ENCODE measurements around the gene OPN1SW.

OPN1SW gene

DNA sequence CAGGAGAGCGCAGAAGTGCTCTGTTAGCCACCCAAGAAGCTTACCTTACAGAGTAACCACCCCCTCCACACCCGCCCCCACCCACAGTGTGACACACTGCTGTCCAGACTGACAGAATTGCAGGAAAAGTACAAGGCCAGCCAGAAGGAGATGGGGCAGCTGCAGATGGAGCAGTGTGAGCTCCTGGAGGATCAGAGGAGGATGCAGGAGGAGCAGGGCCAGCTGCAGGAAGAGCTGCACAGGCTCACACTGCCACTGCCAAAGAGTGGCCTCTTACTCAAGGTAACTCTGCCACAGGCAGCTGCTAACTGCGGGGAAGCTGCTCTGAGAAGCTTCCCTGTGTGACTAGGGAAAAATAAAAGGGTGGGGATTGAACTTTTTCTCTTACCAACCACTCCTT is 33.8 kb upstream of the OPN1SW start:
- Histone ChIP-seq H3K4me3 (ENCODE audit: insufficient read depth, low read depth, low read length, poor library complexity, severe bottlenecking) (no peak overlapping the region), H3K4me1 (ENCODE audit: control insufficient read depth, insufficient read depth, low read length, poor library complexity, severe bottlenecking) (no peaks in the 10 kb centered on the region), H3K27ac (ENCODE audit: insufficient read depth, low read length, poor library complexity, severe bottlenecking) (no peak overlapping the region), H3K36me3 (ENCODE audit: control insufficient read depth, insufficient read depth, low read length) (no peaks in the 10 kb centered on the region), H3K27me3 (replicated peaks; ENCODE audit: control insufficient read depth, insufficient read depth, low read length, poor library complexity, severe bottlenecking) (no peaks in the 10 kb centered on the region), H3K9me3 (ENCODE audit: control insufficient read depth, low read length) (no peaks in the 10 kb centered on the region)
- DNase-seq: no peak

DNA sequence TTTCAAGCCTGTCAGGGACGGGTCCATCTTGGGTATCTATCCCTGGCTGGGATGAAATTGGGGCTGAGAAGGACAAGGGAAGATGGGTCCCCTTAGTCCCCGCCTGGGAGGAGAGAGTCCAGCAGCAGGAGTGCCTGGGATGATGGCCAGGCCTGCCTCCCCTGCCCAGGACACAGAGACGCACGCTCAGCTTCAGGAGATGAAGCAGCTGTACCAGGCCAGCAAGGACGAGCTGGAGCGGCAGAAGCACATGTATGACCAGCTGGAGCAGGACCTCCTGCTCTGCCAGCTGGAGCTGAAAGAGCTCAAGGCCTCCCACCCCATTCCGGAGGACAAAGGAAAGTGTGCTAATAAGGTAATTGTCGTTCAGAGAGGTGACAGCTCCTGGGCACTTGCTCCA is 31.6 kb upstream of the OPN1SW start:
- Histone ChIP-seq H3K36me3 (ENCODE audit: control insufficient read depth, insufficient read depth, low read length) (no peaks in the 10 kb centered on the region), H3K27ac (ENCODE audit: insufficient read depth, low read length, poor library complexity, severe bottlenecking) (no peak overlapping the region), H3K27me3 (replicated peaks; ENCODE audit: control insufficient read depth, insufficient read depth, low read length, poor library complexity, severe bottlenecking) (no peaks in the 10 kb centered on the region), H3K4me3 (ENCODE audit: insufficient read depth, low read depth, low read length, poor library complexity, severe bottlenecking) (no peak overlapping the region), H3K9me3 (ENCODE audit: control insufficient read depth, low read length) (no peaks in the 10 kb centered on the region), H3K4me1 (ENCODE audit: control insufficient read depth, insufficient read depth, low read length, poor library complexity, severe bottlenecking) (no peaks in the 10 kb centered on the region)
- DNase-seq: no peak

DNA sequence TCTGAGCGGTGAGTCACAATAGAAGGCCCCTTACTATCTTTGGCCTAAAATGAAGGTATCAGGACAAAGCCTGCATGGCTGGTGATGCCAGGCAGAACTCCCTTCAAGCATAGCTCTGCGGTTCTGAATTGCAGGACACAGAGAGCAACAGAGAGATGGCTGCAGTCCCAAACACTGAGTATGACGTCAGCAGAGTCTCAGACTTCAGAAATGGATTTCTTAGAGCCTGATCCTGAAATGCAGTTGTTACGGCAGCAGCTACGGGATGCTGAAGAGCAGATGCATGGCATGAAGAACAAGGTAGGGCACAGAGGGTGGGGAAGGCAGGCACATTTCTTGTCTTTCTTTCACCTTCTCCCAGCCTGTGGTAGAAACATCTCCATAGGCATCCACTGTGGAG is 29.6 kb upstream of the OPN1SW start:
- no peaks in the 10 kb centered on the region for H3K36me3 ChIP-seq (ENCODE audit: control insufficient read depth, insufficient read depth, low read length)
- H3K4me3 ChIP-seq (ENCODE audit: insufficient read depth, low read depth, low read length, poor library complexity, severe bottlenecking): no peak overlapping the region
- H3K27ac ChIP-seq (ENCODE audit: insufficient read depth, low read length, poor library complexity, severe bottlenecking): no peak overlapping the region
- H3K9me3 ChIP-seq (ENCODE audit: control insufficient read depth, low read length): no peaks in the 10 kb centered on the region
- DNase-seq: no peak
- no peaks in the 10 kb centered on the region for H3K27me3 ChIP-seq (replicated peaks; ENCODE audit: control insufficient read depth, insufficient read depth, low read length, poor library complexity, severe bottlenecking)
- no peaks in the 10 kb centered on the region for H3K4me1 ChIP-seq (ENCODE audit: control insufficient read depth, insufficient read depth, low read length, poor library complexity, severe bottlenecking)

DNA sequence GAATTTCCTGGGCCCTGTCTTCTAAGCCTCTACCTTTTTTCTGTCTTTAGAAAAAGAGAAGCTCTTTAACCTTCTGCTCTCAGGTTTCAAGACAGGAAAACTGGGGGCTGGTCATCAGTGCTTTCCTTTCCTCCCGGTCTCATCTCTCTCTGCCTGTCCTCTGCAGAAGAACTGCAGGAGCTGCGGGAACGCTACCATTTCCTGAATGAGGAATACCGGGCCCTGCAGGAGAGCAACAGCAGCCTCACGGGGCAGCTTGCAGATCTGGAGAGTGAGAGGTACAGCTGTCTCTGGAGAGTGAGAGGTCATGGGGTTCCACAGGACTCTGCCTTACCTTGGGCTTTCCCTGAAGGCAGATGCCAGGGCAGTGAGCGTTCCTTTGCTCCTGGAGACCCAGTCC is 28.9 kb upstream of the OPN1SW start:
- Histone ChIP-seq H3K36me3 (ENCODE audit: control insufficient read depth, insufficient read depth, low read length) (no peaks in the 10 kb centered on the region), H3K4me1 (ENCODE audit: control insufficient read depth, insufficient read depth, low read length, poor library complexity, severe bottlenecking) (no peaks in the 10 kb centered on the region), H3K27me3 (replicated peaks; ENCODE audit: control insufficient read depth, insufficient read depth, low read length, poor library complexity, severe bottlenecking) (no peaks in the 10 kb centered on the region), H3K4me3 (ENCODE audit: insufficient read depth, low read depth, low read length, poor library complexity, severe bottlenecking) (no peak overlapping the region), H3K27ac (ENCODE audit: insufficient read depth, low read length, poor library complexity, severe bottlenecking) (no peak overlapping the region), H3K9me3 (ENCODE audit: control insufficient read depth, low read length) (no peaks in the 10 kb centered on the region)
- no peak for DNase-seq

DNA sequence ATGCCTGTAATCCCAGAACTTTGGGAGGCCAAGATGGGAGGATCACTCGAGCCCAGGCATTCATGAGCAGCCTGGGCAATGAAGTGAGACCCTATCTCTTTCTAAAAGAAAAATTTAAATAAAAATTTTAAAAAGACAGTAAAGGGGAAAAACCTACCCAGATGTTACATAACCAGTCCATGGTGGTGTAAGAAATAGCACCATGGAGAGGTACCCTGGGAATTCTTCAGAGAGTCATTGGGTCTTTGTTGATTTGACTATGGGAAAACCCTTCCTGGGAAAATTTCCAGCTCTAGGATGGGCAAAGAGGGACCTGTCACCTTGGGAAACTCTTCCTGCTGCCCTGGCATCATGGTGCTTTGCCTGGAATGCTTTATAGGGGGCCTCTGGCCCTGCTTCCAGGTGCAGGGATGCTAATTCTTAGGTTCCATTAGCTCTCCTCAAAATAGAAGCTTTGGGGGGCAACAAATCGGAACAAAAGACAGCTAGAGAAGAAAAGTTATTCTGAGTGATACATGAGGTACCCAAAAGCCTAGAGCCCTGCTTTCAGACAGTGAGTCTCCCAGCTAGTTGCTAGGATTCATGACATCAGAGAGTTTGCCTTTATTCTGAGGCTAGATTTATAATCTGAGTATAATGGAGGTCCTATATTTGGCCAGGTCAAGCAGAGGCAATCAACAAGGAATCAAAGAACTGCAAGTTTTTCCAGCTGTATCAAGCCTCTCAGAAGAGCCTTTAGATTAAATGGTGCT is 26.2 kb upstream of the OPN1SW start:
- Histone ChIP-seq H3K36me3 (ENCODE audit: control insufficient read depth, insufficient read depth, low read length) (no peaks in the 10 kb centered on the region), H3K27me3 (replicated peaks; ENCODE audit: control insufficient read depth, insufficient read depth, low read length, poor library complexity, severe bottlenecking) (no peaks in the 10 kb centered on the region), H3K4me1 (ENCODE audit: control insufficient read depth, insufficient read depth, low read length, poor library complexity, severe bottlenecking) (no peaks in the 10 kb centered on the region), H3K9me3 (ENCODE audit: control insufficient read depth, low read length) (no peaks in the 10 kb centered on the region), H3K4me3 (ENCODE audit: insufficient read depth, low read depth, low read length, poor library complexity, severe bottlenecking) (no peak overlapping the region), H3K27ac (ENCODE audit: insufficient read depth, low read length, poor library complexity, severe bottlenecking) (no peak overlapping the region)
- DNase-seq: no peak

DNA sequence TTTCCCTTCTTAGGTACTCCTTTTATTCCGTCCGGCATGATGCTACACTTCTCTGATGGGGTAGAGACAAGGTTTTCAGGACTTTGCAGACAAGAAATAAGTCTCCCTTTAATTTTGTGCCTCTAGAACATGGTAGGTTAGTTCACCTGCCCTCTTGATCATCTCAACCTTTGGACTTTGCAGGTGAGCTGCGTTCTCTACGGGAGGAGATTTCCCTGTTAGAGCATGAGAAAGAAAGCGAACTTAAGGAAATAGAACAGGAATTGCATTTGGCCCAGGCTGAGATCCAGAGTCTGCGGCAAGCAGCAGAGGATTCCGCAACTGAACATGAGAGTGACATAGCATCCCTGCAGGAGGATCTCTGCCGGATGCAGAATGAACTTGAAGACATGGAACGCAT is 25.4 kb upstream of the OPN1SW start:
- H3K27ac ChIP-seq (ENCODE audit: insufficient read depth, low read length, poor library complexity, severe bottlenecking): no peak overlapping the region
- H3K4me1 ChIP-seq (ENCODE audit: control insufficient read depth, insufficient read depth, low read length, poor library complexity, severe bottlenecking): no peaks in the 10 kb centered on the region
- no peaks in the 10 kb centered on the region for H3K27me3 ChIP-seq (replicated peaks; ENCODE audit: control insufficient read depth, insufficient read depth, low read length, poor library complexity, severe bottlenecking)
- H3K9me3 ChIP-seq (ENCODE audit: control insufficient read depth, low read length): no peaks in the 10 kb centered on the region
- no peaks in the 10 kb centered on the region for H3K36me3 ChIP-seq (ENCODE audit: control insufficient read depth, insufficient read depth, low read length)
- no peak overlapping the region for H3K4me3 ChIP-seq (ENCODE audit: insufficient read depth, low read depth, low read length, poor library complexity, severe bottlenecking)
- no peak for DNase-seq

DNA sequence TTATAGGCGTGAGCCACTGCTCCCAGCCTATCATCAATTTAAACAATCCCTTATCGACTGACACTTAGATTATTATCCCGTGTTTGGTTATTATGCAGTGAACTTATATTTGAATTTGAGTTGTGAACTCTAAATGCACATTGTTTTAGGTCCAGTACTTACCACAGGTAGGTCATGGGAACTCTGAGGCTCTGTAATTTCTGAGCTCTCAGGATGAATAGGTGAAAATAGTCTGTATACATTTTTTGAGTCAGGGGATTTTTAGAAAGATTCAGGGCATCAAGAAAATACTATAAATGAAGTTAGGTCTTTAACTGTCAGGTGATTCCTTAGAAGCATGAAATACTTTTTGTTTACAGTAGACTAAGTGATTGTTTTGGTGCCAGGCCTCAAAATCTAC is 25.0 kb upstream of the OPN1SW start:
- Histone ChIP-seq H3K27me3 (replicated peaks; ENCODE audit: control insufficient read depth, insufficient read depth, low read length, poor library complexity, severe bottlenecking) (no peaks in the 10 kb centered on the region), H3K4me3 (ENCODE audit: insufficient read depth, low read depth, low read length, poor library complexity, severe bottlenecking) (no peak overlapping the region), H3K27ac (ENCODE audit: insufficient read depth, low read length, poor library complexity, severe bottlenecking) (no peak overlapping the region), H3K9me3 (ENCODE audit: control insufficient read depth, low read length) (no peaks in the 10 kb centered on the region), H3K36me3 (ENCODE audit: control insufficient read depth, insufficient read depth, low read length) (no peaks in the 10 kb centered on the region), H3K4me1 (ENCODE audit: control insufficient read depth, insufficient read depth, low read length, poor library complexity, severe bottlenecking) (no peaks in the 10 kb centered on the region)
- no peak for DNase-seq

DNA sequence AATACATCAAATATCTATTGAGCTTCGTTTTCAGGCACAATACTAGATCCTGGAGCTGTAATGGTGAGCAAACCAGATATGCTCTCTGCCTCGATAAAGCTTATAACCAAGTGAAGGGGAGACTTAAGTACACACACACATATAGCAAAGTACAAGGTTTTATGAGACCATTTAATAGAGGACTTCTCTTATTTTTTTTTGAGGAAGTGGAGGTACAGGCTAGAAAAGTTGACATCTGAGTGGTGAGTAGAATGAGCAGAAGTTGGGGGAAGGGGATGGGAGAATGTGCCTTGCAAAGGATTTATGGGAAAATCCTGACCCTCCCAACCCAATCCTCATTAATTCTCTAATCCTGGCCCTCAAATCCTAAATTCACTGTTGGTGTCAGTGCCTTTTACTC is 23.9 kb upstream of the OPN1SW start:
- no peaks in the 10 kb centered on the region for H3K9me3 ChIP-seq (ENCODE audit: control insufficient read depth, low read length)
- H3K4me3 ChIP-seq (ENCODE audit: insufficient read depth, low read depth, low read length, poor library complexity, severe bottlenecking): no peak overlapping the region
- H3K4me1 ChIP-seq (ENCODE audit: control insufficient read depth, insufficient read depth, low read length, poor library complexity, severe bottlenecking): no peaks in the 10 kb centered on the region
- no peak for DNase-seq
- no peaks in the 10 kb centered on the region for H3K36me3 ChIP-seq (ENCODE audit: control insufficient read depth, insufficient read depth, low read length)
- H3K27ac ChIP-seq (ENCODE audit: insufficient read depth, low read length, poor library complexity, severe bottlenecking): no peak overlapping the region
- H3K27me3 ChIP-seq (replicated peaks; ENCODE audit: control insufficient read depth, insufficient read depth, low read length, poor library complexity, severe bottlenecking): no peaks in the 10 kb centered on the region

DNA sequence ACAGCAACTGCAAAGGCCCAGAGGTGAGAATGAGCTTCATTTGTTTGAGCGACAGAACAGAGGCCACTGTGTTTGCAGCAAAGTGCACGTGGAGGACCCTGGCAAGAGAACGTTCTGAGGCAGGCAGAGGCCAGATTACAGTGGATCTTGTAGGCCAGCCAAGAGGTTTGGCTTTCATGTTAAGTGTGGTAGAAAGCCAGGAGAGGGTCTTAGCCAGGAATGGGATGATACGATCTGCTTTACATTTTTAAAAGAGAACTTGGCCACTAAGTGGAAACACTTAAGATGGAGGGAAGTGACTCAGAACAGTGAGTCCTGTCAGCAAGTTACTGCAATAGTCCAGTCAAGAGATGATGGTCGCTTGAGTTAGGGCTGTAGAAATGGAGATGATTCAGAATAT is 20.7 kb upstream of the OPN1SW start:
- H3K27me3 ChIP-seq (replicated peaks; ENCODE audit: control insufficient read depth, insufficient read depth, low read length, poor library complexity, severe bottlenecking): no peaks in the 10 kb centered on the region
- H3K9me3 ChIP-seq (ENCODE audit: control insufficient read depth, low read length): no peaks in the 10 kb centered on the region
- H3K27ac ChIP-seq (ENCODE audit: insufficient read depth, low read length, poor library complexity, severe bottlenecking): no peak overlapping the region
- H3K4me3 ChIP-seq (ENCODE audit: insufficient read depth, low read depth, low read length, poor library complexity, severe bottlenecking): no peak overlapping the region
- no peak for DNase-seq
- H3K36me3 ChIP-seq (ENCODE audit: control insufficient read depth, insufficient read depth, low read length): no peaks in the 10 kb centered on the region
- H3K4me1 ChIP-seq (ENCODE audit: control insufficient read depth, insufficient read depth, low read length, poor library complexity, severe bottlenecking): peaks cover 8% of the 10 kb centered on the region

DNA sequence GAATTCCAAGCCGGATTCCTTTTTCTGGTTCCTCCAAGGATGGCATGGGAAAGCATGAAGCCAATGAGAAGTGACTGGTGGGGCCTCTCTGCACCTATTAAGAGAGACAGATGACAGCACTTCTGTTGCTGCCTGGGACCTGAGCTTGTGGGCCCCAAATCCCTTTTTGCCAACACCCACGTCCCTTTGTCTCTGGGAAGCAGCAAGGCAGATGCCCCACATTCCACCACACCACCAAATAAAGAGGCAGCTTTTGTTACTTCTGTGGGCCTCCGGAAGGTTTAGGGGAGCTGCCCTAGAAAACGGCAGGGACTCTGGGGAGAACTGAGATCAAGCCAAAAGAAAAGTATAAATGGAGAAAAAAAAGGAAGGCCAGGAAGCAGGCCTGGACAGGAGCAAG is 19.5 kb upstream of the OPN1SW start:
- Histone ChIP-seq H3K9me3 (ENCODE audit: control insufficient read depth, low read length) (no peaks in the 10 kb centered on the region), H3K27ac (ENCODE audit: insufficient read depth, low read length, poor library complexity, severe bottlenecking) (no peak overlapping the region)
- no peak for DNase-seq

More for the DNA sequence above, 19.5 kb upstream of the OPN1SW start:
- Histone ChIP-seq H3K4me3 (ENCODE audit: insufficient read depth, low read depth, low read length, poor library complexity, severe bottlenecking) (no peak overlapping the region), H3K27me3 (replicated peaks; ENCODE audit: control insufficient read depth, insufficient read depth, low read length, poor library complexity, severe bottlenecking) (no peaks in the 10 kb centered on the region), H3K4me1 (ENCODE audit: control insufficient read depth, insufficient read depth, low read length, poor library complexity, severe bottlenecking) (peaks cover 14% of the 10 kb centered on the region), H3K36me3 (ENCODE audit: control insufficient read depth, insufficient read depth, low read length) (no peaks in the 10 kb centered on the region)

All from effector memory CD4-positive, alpha-beta T cell (primary cell).